Stomach (tissue), 19 donors: Measurements from ENCODE around the gene LMX1A. TPM values are rescaled to one million over a fixed set of nuclear protein-coding genes. Genes with fewer than 3 reads are reported as not detected.

Source experiments
- DNase-seq, 2 donors: peaks; one replicate each; pipeline versions ENCODE4 v3.0.0 to v3.0.0-alpha.2; 2013 to 2019
- H3K27ac ChIP-seq, 5 donors: fragments of 200-600 bp in 4 of 5; sonication (generic) in 4 of 5; one replicate each; pipeline ENCODE4 v1.5.1; 2013 to 2019; ENCODE audit warnings: mild to moderate bottlenecking in 1 of 5, moderate library complexity in 1 of 5
- H3K27me3 ChIP-seq, 3 donors: fragments of 200-600 bp; sonication (generic); one replicate each; pipeline ENCODE4 v1.5.1; 2017 to 2019; ENCODE audit warnings: mixed run types in 1 of 3
- H3K36me3 ChIP-seq, 4 donors: fragments of 200-600 bp; sonication (generic); 1 replicate in 3 of 4; 2 replicates in 1 of 4; pipeline ENCODE4 v1.5.1; 2016 to 2019
- H3K4me1 ChIP-seq, 4 donors: fragments of 200-600 bp; sonication (generic); one replicate each; pipeline ENCODE4 v1.5.1; 2016 to 2019
- H3K4me3 ChIP-seq, 4 donors: fragments of 200-600 bp; sonication (generic) in 3 of 4; one replicate each; pipeline ENCODE4 v1.5.1; 2016 to 2019; ENCODE audit warnings: mild to moderate bottlenecking in 1 of 4
- H3K9me3 ChIP-seq, 4 donors: fragments of 200-600 bp; sonication (generic); one replicate each; pipeline ENCODE4 v1.5.1; 2016 to 2019
- EP300 ChIP-seq: sonication (generic); formaldehyde crosslinking; IDR thresholded peaks from one replicate; pipeline ENCODE4 v1.6.1; 2017; ENCODE audit warnings: antibody characterized with exemption
- POLR2A ChIP-seq, 4 donors: fragments of 450-650 bp; IDR thresholded peaks; one replicate each; pipeline ENCODE4 v1.6.1; 2016; ENCODE audit warnings: antibody characterized with exemption in 4 of 4, control low read depth in 2 of 4, mild to moderate bottlenecking in 1 of 4, moderate library complexity in 1 of 4
- POLR2AphosphoS5 ChIP-seq, 3 donors: sonication (generic); formaldehyde crosslinking; IDR thresholded peaks; one replicate each; pipeline ENCODE4 v1.6.1; 2016; ENCODE audit warnings: antibody characterized with exemption in 3 of 3
- WGBS, 5 donors: extraction: QIAGEN DNeasy Blood & Tissue Kit in 3 of 5; methylation state at CpG; one replicate each; pipeline versions ENCODE4 v1.1.5 to v1.1.7; 2013 to 2018; 5-methylcytosine and 5-hydroxymethylcytosine counted together
- intact Hi-C: fragments of 100-400 bp; cut with DNase I; formaldehyde crosslinking; loops from one replicate; pipeline ENCODE4 v1.15.1; 2023; ENCODE audit warnings: low total_unique reads
- long read RNA-seq, 10 donors: transcript quantifications; one replicate each; lab custom pipeline, GENCODE V29; 2026
- polyA plus RNA-seq, 3 donors: library from polyadenylated mRNA; stranded (reverse); fragments of 200-250 nt; gene quantifications; one replicate each; pipeline ENCODE4 v1.2.3, GENCODE V29; 2013
- total RNA-seq, 5 donors: library from RNA; depleted of rRNA; stranded (reverse); fragments of >200 nt; gene quantifications; one replicate each; pipeline versions ENCODE4 v1.1.0 to v1.2.3, GENCODE V29; 2014 to 2016
- TF ChIP-seq, protein P1 (sequence below), 7 experiments: fragments of 450-650 bp in 4 of 7; fragments of 200-600 bp in 3 of 7; sonication (generic) in 3 of 7; IDR thresholded peaks; one replicate each; pipeline ENCODE4 v1.5.1; 2016 to 2019; ENCODE audit warnings: antibody characterized with exemption in 7 of 7, control low read depth in 2 of 7, mild to moderate bottlenecking in 1 of 7
- donor health status: healthy with polysubstance abuse.
- donor health status: Bipolar disorder and iron deficiency.
- donor health status: healthy.

LMX1A gene
- total RNA-seq (not detected), polyA plus RNA-seq (not detected)
- long read RNA-seq, donor 1: 0 reads
- long read RNA-seq, donor 2: 0 reads
- long read RNA-seq, donor 3: 0 reads
- long read RNA-seq, donor 4: 0 reads
- long read RNA-seq, donor 5: 0 reads
- long read RNA-seq, donor 6: 0 reads
- long read RNA-seq, donor 7: 0 reads
- long read RNA-seq, donor 8: 0 reads
- long read RNA-seq, donor 9: 0 reads
- long read RNA-seq, donor 10: 0 reads

- no peaks in the 10 kb centered on the region for H3K36me3 ChIP-seq
- peak within 1 kb of the TSS; percentile 34 to 60 (median 42) for H3K4me3 ChIP-seq
- peak within 1 kb of the TSS in 1 of 5 donors; percentile 17 for H3K27ac ChIP-seq
- H3K4me1 ChIP-seq: peaks cover 12 to 53% (median 38%) of the 10 kb centered on the region in 4 donors
- peaks cover 40 to 94% (median 68%) of the 10 kb centered on the region in 3 donors for H3K27me3 ChIP-seq
- peak in 1 of 2 donors; percentile 47 for DNase-seq
- TF ChIP-seq EP300 (no peak), POLR2A (IDR thresholded peaks at IDR 0.05) (no peak), POLR2AphosphoS5 (IDR thresholded peaks at IDR 0.05) (no peak)
- TF ChIP-seq, protein P1, sequence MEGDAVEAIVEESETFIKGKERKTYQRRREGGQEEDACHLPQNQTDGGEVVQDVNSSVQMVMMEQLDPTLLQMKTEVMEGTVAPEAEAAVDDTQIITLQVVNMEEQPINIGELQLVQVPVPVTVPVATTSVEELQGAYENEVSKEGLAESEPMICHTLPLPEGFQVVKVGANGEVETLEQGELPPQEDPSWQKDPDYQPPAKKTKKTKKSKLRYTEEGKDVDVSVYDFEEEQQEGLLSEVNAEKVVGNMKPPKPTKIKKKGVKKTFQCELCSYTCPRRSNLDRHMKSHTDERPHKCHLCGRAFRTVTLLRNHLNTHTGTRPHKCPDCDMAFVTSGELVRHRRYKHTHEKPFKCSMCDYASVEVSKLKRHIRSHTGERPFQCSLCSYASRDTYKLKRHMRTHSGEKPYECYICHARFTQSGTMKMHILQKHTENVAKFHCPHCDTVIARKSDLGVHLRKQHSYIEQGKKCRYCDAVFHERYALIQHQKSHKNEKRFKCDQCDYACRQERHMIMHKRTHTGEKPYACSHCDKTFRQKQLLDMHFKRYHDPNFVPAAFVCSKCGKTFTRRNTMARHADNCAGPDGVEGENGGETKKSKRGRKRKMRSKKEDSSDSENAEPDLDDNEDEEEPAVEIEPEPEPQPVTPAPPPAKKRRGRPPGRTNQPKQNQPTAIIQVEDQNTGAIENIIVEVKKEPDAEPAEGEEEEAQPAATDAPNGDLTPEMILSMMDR (IDR thresholded peaks at IDR 0.05): no peak
- WGBS, 5 donors: 2 to 3% (median 2%) methylated on average over 68 to 88 of the region's 88 CpGs; no CpG with 5 or more reads in 1 of the 5 donors
- H3K9me3 ChIP-seq: no peaks in the 10 kb centered on the region
- intact Hi-C loops: no loop called here
These were observed at the start of gene LMX1A for GRCh38 chr1:165355977-165356811. Gene LMX1A, minus strand, starts transcription at chr1:165356715. Its CDS starts 1,156 bp downstream, at chr1:165355559.

DNA sequence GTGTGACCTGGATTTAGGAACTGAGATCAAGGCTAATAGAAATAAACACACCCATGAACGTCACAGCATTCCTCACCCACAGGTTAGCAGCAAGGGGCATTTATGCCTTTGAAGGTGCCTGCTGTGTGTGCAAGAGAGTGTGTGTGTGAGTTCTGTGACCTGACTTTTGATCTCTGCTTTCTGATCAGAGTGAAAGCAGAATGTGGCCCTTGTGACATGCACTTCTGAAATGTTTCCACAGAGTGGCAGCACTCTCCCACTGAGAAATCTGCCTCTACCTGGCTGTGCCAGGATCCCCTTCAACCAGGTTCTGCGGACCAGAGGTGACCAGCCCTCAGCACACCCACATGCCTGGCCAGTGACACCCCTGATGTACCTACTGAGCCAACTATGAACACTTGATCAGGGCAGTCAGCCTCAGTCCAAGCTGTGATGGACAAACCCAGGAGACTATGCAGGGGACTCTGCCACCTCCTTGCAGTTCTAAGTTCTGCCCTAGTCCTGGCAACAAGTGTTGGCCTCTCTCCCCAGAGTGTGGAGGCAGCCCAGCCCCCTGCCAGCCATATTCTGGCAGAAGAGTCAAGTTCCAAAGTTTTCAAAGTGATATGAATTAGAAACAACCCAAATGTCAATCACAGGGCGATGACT lies 47.4 kb upstream of the LMX1A start:
- Histone ChIP-seq H3K4me3 (no peak overlapping the region), H3K36me3 (no peaks in the 10 kb centered on the region), H3K27me3 (peaks cover 0 to 11% (median 0%) of the 10 kb centered on the region in 3 donors), H3K27ac (no peak overlapping the region), H3K9me3 (no peaks in the 10 kb centered on the region), H3K4me1 (no peaks in the 10 kb centered on the region)
- 34 to 47% (median 37%) methylated on average over 2 to 3 of the region's 3 CpGs for WGBS, 5 donors
- peak; percentile 45 to 63 for DNase-seq
- no peak for TF ChIP-seq POLR2AphosphoS5 (IDR thresholded peaks at IDR 0.05)
- TF ChIP-seq, protein P1 (IDR thresholded peaks at IDR 0.05): peak in 5 of 7 experiments; percentile 22 to 60 (median 34)
- intact Hi-C loops: no loop called here

GRCh38 chr1:165402517-165403111 lies 46.1 kb upstream of the LMX1A start:
- H3K36me3 ChIP-seq: no peaks in the 10 kb centered on the region
- intact Hi-C loops: no loop called here
- no peak overlapping the region for H3K4me3 ChIP-seq
- no peaks in the 10 kb centered on the region for H3K9me3 ChIP-seq
- no peak overlapping the region for H3K27ac ChIP-seq
- TF ChIP-seq, protein P1 (IDR thresholded peaks at IDR 0.05): no peak
- TF ChIP-seq POLR2AphosphoS5 (IDR thresholded peaks at IDR 0.05) (no peak), POLR2A (IDR thresholded peaks at IDR 0.05) (no peak), EP300 (no peak)
- no peak for DNase-seq
- 83 to 92% (median 92%) methylated on average over 4 of the region's 4 CpGs for WGBS, 5 donors
- H3K27me3 ChIP-seq: peaks cover 0 to 11% (median 0%) of the 10 kb centered on the region in 3 donors
- H3K4me1 ChIP-seq: peaks cover 0 to 12% (median 3%) of the 10 kb centered on the region in 4 donors

GRCh38 chr1:165397944-165398343 lies 41.4 kb upstream of the LMX1A start:
- peaks cover 0 to 23% (median 11%) of the 10 kb centered on the region in 4 donors for H3K4me1 ChIP-seq
- DNase-seq: peak; percentile 50 to 83
- H3K9me3 ChIP-seq: no peaks in the 10 kb centered on the region
- TF ChIP-seq POLR2AphosphoS5 (IDR thresholded peaks at IDR 0.05) (peak in 1 of 3 donors; percentile 22), POLR2A (IDR thresholded peaks at IDR 0.05) (no peak), EP300 (no peak)
- TF ChIP-seq, protein P1 (IDR thresholded peaks at IDR 0.05): no peak
- H3K4me3 ChIP-seq: no peak overlapping the region
- H3K27ac ChIP-seq: peak overlapping the region in 3 of 5 donors; percentile 24 to 63 (median 53)
- no peaks in the 10 kb centered on the region for H3K36me3 ChIP-seq
- 5 to 24% (median 12%) methylated on average over 4 of the region's 4 CpGs for WGBS, 5 donors
- intact Hi-C loops: loop anchor here (10.0 kb wide), 1 partner anchor 517 kb away; no protein-coding TSS in a partner anchor
- H3K27me3 ChIP-seq: peaks cover 0 to 27% (median 0%) of the 10 kb centered on the region in 3 donors
